Epithelial cell of esophagus (primary cell): ENCODE measurements around the gene SUCLG2.

Source experiments
- DNase-seq: peaks from one replicate; pipeline ENCODE4 v3.0.0; 2010; ENCODE audit warnings: low read depth
- H3K4me3 ChIP-seq: 2 replicates; pipeline ENCODE4 v1.5.1; 2011; ENCODE audit warnings: mild to moderate bottlenecking, low read length, control low read depth
- CTCF ChIP-seq: IDR thresholded peaks from 2 replicates; pipeline ENCODE4 v1.5.1; 2011; ENCODE audit warnings: low read depth, mild to moderate bottlenecking, low read length, control low read depth, inconsistent platforms; ENCODE audit not compliant: insufficient read depth; ENCODE audit errors: missing control alignments

The SUCLG2 gene

DNA sequence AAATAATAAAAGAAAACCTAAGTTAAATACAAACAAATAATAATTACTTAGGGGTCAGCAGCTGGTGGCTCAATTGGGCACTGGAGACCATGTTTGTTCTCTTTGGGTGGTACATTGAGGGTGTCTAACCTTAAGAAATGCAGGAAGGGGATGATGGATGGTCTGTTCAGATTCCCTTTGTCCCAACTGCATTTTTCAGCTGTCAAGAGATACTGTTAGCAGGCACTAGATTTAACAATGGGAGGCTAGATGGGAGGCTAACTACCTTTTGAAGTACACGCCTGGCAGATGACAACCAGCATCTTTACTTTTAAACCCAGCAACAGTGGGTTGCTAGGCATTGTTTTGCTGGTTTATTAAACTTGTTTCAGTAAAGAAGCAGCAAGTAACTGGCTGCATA is 222.5 kb downstream of the SUCLG2 start:
- TF ChIP-seq CTCF, result no peak
- no peak for DNase-seq
- H3K4me3 ChIP-seq, result no peak overlapping the region

- TF ChIP-seq CTCF, result no peak
- H3K4me3 ChIP-seq, result no peak overlapping the region
- no peak for DNase-seq
Observed at GRCh38 chr3:67423722-67424121, 230.7 kb downstream of the SUCLG2 start.

- H3K4me3 ChIP-seq, result no peak overlapping the region
- TF ChIP-seq CTCF, result no peak
- DNase-seq, result no peak
Observed at GRCh38 chr3:67421912-67422311, 232.5 kb downstream of the SUCLG2 start.

GRCh38 chr3:67419779-67420178 is 234.6 kb downstream of the SUCLG2 start:
- TF ChIP-seq CTCF, result no peak
- H3K4me3 ChIP-seq, result no peak overlapping the region
- DNase-seq, result no peak

GRCh38 chr3:67419218-67419529 is 235.2 kb downstream of the SUCLG2 start:
- H3K4me3 ChIP-seq, result no peak overlapping the region
- DNase-seq, result no peak
- TF ChIP-seq CTCF, result no peak

- no peak for TF ChIP-seq CTCF
- no peak for DNase-seq
- no peak overlapping the region for H3K4me3 ChIP-seq
Observed at GRCh38 chr3:67418426-67419217, 235.8 kb downstream of the SUCLG2 start.

DNA sequence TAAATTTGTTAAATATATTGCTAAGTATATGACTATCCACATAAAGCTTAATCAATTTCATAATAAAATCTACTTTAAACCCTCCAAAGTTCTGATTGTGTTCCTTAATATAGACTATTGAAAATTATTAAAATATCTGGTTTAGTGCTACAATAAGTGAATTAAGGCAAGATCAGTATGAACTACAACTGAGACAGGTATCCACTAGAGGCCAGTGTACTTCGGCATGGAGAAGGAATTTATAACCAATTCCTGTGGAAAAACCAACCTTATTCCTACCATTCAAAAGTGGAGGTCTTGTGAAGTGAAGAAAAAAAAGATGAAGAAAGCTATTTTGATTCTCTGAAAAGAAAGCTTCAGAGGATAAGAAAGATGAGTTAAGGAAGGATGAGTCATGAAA is 237.7 kb downstream of the SUCLG2 start:
- no peak for TF ChIP-seq CTCF
- no peak overlapping the region for H3K4me3 ChIP-seq
- DNase-seq, result no peak
